Testis (tissue), 2 donors: ENCODE data around the gene ARL10.

Experiments used
- CTCF ChIP-seq, 3 experiments: fragments of 450-650 bp in 2 of 3; fragments of 200-600 bp in 1 of 3; sonication (generic) in 1 of 3; IDR thresholded peaks; one replicate each; pipeline ENCODE4 v1.5.1; 2016 to 2019; ENCODE audit warnings: antibody characterized with exemption in 3 of 3, mild to moderate bottlenecking in 2 of 3, moderate library complexity in 1 of 3
- POLR2A ChIP-seq: fragments of 450-650 bp; IDR thresholded peaks from one replicate; pipeline ENCODE4 v1.6.1; 2017; ENCODE audit warnings: antibody characterized with exemption, mild to moderate bottlenecking, moderate library complexity

- TF ChIP-seq CTCF (IDR thresholded peaks at IDR 0.05) = no peak
- no peak for TF ChIP-seq POLR2A
These were observed 26.2 kb downstream of the ARL10 start for GRCh38 chr5:176391479-176391878.
